ENCODE measurements around the gene KLF6. TPM values are rescaled to one million over a fixed set of nuclear protein-coding genes. Genes with fewer than 3 reads are reported as not detected.

The KLF6 gene
- polyA plus RNA-seq, 1 experiment, result 79.0 TPM

DNA sequence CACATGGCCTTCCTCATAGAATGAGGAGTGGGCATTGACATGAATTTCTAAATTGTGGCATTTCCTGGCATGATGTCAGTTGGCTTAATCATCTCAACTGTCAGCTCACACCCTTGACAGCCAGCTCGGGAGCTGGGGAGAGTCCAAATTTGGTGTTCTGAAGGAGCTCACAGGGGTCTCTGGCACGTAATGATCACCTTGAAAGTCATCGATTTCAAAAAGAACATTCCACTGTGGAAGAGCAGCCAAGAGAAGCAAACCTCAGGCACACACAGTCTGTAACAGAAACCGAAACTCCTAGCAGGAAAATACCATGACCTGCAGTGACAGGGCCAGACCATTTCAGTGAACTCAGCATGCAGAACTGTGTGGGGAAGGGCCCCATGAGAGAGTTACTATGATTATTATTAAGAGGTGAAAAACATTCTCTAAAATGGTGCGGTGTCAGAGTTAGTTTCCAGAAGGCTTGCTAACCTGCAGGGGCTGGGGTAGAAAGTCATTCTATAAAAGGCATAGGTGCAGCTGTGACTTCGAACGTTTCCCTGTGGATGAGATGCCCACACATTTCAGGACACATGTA, 26.4 kb upstream of the KLF6 start:
- TF ChIP-seq CTCF (IDR thresholded peaks at IDR 0.05; ENCODE audit: insufficient read depth, low read depth, low read length), result no peak
- Histone ChIP-seq H3K36me3 (ENCODE audit: control insufficient read depth, insufficient read depth, low read length) (no peaks in the 10 kb centered on the region), H3K27me3 (ENCODE audit: control insufficient read depth, insufficient read depth, low read length) (no peaks in the 10 kb centered on the region), H3K4me3 (ENCODE audit: low read depth, low read length) (no peak overlapping the region)
- ChIA-PET CTCF (interaction anchor here (1.2 kb wide), 1 partner anchor 505 kb away, joined by 3 read pairs; no protein-coding TSS in a partner anchor), POLR2A (no interaction called here)
- DNase-seq (ENCODE audit: low read depth), result no peak

- no peak for DNase-seq (ENCODE audit: low read depth)
- CTCF ChIA-PET, result no interaction called here
- no peaks in the 10 kb centered on the region for H3K27me3 ChIP-seq (ENCODE audit: control insufficient read depth, insufficient read depth, low read length)
- no peaks in the 10 kb centered on the region for H3K36me3 ChIP-seq (ENCODE audit: control insufficient read depth, insufficient read depth, low read length)
- POLR2A ChIA-PET, result no interaction called here
- TF ChIP-seq CTCF (IDR thresholded peaks at IDR 0.05; ENCODE audit: insufficient read depth, low read depth, low read length), result no peak
- no peak overlapping the region for H3K4me3 ChIP-seq (ENCODE audit: low read depth, low read length)
Measured at GRCh38 chr10:3808689-3809199, 23.7 kb upstream of the KLF6 start.

DNA sequence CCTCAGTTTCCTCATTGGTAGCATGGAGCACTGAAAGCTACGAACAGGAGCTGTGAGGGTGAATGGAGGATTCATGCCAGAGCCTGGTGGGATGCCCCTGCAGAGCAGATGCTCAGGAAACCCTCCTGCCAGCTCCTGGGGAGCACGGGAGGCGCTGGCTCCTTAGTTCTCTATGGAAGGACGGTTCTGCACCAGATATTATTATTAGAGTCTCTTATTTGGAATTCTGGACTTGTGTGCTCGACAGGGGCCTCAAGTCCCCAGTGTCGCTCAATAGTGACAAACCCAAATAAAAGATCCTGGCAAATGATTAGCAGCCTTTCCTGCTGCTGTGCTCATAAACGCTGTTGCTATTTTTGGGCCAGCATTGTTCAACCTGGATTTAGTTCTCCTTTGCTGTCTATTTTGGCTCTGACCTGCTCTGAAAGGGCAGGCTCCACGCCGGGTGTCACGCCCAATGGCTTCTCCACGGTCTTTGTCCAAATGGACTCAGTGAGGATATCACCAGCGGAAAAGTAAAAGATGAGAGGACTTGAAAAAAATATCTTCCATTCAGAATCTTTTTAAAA, 23.0 kb upstream of the KLF6 start:
- DNase-seq (ENCODE audit: low read depth), result no peak
- CTCF ChIA-PET, result no interaction called here
- Histone ChIP-seq H3K4me3 (ENCODE audit: low read depth, low read length) (no peak overlapping the region), H3K27me3 (ENCODE audit: control insufficient read depth, insufficient read depth, low read length) (no peaks in the 10 kb centered on the region), H3K36me3 (ENCODE audit: control insufficient read depth, insufficient read depth, low read length) (no peaks in the 10 kb centered on the region)
- POLR2A ChIA-PET, result interaction anchor here (0.5 kb wide), 1 partner anchor 211 kb away, joined by 4 read pairs; no protein-coding TSS in a partner anchor
- TF ChIP-seq CTCF (IDR thresholded peaks at IDR 0.05; ENCODE audit: insufficient read depth, low read depth, low read length), result no peak

DNA sequence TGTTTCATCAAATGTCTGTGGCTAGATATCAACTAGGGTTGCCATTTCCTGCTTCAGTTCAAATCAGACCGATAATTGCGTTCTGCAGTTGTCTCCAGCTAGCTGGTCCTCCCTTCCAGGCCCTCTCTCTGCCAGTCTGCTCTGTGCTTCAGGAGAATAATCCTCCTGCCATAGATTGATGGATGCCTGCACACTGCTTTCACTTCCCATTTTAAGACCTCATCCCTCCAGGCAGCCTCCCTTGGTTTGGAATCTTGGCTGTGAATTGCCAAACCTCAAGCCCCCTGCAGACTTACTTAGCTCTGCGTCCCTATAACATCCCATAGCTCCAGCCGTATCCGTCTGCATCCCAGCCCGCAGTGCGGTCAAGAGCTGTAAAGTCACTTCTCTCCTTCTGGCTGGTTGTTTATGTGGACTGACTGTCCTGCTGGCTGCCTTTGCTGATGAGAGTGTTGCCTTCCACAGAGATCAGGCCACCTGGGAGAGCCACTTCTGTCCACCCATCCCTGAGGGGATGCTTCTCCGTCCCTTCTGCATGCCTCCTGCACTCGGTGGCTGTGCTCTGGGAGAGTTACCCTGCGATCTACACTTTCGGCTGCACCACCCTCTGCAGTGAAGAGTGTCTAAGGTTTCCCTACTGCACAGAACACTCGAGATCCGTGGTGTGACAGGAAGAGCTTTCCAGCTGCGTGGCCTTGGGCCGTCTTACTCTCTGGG, 22.4 kb upstream of the KLF6 start:
- no peak for DNase-seq (ENCODE audit: low read depth)
- Histone ChIP-seq H3K4me3 (ENCODE audit: low read depth, low read length) (no peak overlapping the region), H3K36me3 (ENCODE audit: control insufficient read depth, insufficient read depth, low read length) (no peaks in the 10 kb centered on the region), H3K27me3 (ENCODE audit: control insufficient read depth, insufficient read depth, low read length) (no peaks in the 10 kb centered on the region)
- POLR2A ChIA-PET, result no interaction called here
- CTCF ChIA-PET, result no interaction called here
- no peak for TF ChIP-seq CTCF (IDR thresholded peaks at IDR 0.05; ENCODE audit: insufficient read depth, low read depth, low read length)

GRCh38 chr10:3806603-3807002, 21.6 kb upstream of the KLF6 start:
- no peak for DNase-seq (ENCODE audit: low read depth)
- Histone ChIP-seq H3K36me3 (ENCODE audit: control insufficient read depth, insufficient read depth, low read length) (no peaks in the 10 kb centered on the region), H3K27me3 (ENCODE audit: control insufficient read depth, insufficient read depth, low read length) (no peaks in the 10 kb centered on the region), H3K4me3 (ENCODE audit: low read depth, low read length) (no peak overlapping the region)
- ChIA-PET POLR2A (no interaction called here), CTCF (no interaction called here)
- TF ChIP-seq CTCF (IDR thresholded peaks at IDR 0.05; ENCODE audit: insufficient read depth, low read depth, low read length), result no peak
